ENCODE data around the gene IFITM10.

- TF ChIP-seq CTCF (IDR thresholded peaks at IDR 0.05) (no peak), POLR2A (IDR thresholded peaks at IDR 0.05) (no peak)
Measured at GRCh38 chr11:1744891-1745700, 5.3 kb downstream of the IFITM10 start.
